ENCODE measurements around the gene ANG.
"Not testable (repeated sequence)": the region's sequence is repeated elsewhere in the genome, so short reads cannot be mapped to it uniquely, and the experiment has no call there.

Gene ANG

DNA sequence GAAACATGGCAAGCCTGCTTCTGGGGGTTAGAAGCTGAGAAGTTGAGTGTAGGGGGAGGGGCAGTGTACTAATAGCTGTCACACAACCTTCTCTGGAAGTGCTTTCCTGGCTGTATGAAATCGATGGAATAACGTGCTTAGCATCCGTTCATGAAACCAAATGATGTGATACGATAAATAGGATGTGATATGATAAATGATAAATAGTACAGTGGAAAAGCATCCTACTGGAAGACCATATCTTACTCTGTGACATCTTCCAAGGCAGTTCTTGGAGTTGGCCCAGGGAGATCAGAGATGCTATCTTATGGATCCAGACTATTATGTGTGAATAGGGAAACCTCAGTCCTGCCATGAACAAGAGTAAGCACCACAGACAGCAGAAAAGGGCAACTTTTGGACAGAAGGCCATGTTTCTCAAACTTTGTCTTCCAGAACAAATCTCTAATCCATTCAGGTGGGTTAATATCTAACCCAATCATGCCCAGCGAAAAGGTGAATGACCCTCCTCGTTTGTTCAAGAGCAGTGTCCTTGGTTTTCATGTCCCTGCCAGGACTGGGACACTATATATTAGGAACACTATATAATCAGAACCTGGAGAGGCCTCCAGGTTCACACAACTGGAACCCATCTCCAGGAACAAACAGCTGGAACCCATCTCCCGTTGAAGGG is at the start of gene ANG:
Gene ANG (plus strand): TSS at position 598 of the 673 bp plus-strand sequence. CDS start 4,801 bp downstream, outside the sequence.
- DNase-seq (ENCODE audit: low read depth, low spot score), result no peak

GRCh38 chr14:20641591-20641990 is 47.0 kb upstream of the ANG start, which contains the start of gene OR6S1:
OR6S1 (minus strand) TSS chr14:20641691; CDS start chr14:20641691, 0 bp downstream.
- no peak for DNase-seq (ENCODE audit: low read depth, low spot score)

- no peak for DNase-seq (ENCODE audit: low read depth, low spot score)
Observed at GRCh38 chr14:20642182-20642581, 46.4 kb upstream of the ANG start.

DNA sequence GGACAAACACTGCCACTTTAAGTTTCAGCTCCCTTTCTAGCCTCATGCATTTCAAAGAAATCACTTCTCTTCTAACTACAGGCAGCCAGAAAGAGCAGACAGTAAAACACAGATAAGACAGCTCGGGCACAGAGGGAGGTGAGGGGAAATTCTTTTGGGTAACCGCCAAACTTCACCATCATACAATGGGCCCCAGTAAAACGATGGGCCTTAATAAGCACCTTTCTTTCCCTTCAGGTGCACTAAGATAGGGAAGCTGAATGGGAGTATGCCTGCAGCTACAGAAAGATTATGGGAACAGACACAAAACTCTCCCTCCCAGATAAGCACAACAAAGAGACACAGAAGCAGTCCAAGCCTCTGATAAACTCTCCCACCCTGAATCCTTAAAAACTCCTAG is 45.8 kb upstream of the ANG start:
- peak; percentile 82 for DNase-seq (ENCODE audit: low read depth, low spot score)

- peak; percentile 37 for DNase-seq (ENCODE audit: low read depth, low spot score)
Observed at GRCh38 chr14:20644520-20644919, 44.0 kb upstream of the ANG start.

GRCh38 chr14:20645481-20645880 is 43.1 kb upstream of the ANG start:
- DNase-seq (ENCODE audit: low read depth, low spot score), result no peak

GRCh38 chr14:20652996-20653975 is 35.3 kb upstream of the ANG start:
- peak; percentile 96 for DNase-seq (ENCODE audit: low read depth, low spot score)

DNA sequence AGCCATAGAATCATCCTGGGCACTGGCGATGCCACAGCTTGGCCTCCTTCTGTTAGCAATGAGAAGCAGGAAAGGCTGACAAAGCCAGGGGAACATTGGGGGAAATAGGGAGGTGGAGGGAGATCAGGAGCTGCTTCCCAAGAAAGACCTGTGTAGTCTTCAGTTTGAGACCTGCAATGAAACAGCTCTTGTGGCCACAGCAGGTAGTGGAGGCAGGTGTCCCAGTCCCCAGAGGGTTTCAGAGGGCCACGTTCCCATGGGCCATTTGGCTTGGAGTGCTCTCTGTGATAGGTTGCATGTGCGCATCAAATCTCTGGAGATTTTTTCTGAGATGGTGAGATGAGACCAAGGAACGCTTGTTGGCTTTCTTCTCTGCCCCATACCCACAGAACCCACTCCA is 32.7 kb upstream of the ANG start:
- DNase-seq (ENCODE audit: low read depth, low spot score), result no peak

GRCh38 chr14:20656274-20656673 is 32.3 kb upstream of the ANG start:
- no peak for DNase-seq (ENCODE audit: low read depth, low spot score)

GRCh38 chr14:20657216-20658211 is 31.1 kb upstream of the ANG start:
- peak; percentile 88 for DNase-seq (ENCODE audit: low read depth, low spot score)

GRCh38 chr14:20658246-20658645 is 30.3 kb upstream of the ANG start:
- no peak for DNase-seq (ENCODE audit: low read depth, low spot score)

DNA sequence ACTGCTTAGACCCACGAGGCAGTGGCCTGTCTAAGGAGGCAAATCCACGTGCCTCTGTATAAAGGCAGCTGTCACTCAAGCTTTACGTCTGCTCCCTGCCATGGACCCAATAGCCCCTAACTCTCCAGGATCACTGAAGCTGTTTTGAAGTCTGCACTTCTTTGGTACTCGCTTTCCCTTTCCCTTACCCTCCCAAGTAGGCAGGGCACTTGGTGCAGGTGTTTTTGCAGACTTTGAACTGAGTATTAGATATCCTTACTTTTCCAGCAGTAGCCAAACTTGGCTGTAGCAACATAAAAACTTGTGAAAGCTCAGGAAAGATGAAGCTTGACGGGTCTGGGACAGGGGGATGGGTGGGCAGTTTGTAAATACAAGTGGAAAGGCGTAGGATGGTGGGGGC is 29.2 kb upstream of the ANG start:
- no peak for DNase-seq (ENCODE audit: low read depth, low spot score)

- no peak for DNase-seq (ENCODE audit: low read depth, low spot score)
Observed at GRCh38 chr14:20659813-20660395, 28.7 kb upstream of the ANG start.

DNA sequence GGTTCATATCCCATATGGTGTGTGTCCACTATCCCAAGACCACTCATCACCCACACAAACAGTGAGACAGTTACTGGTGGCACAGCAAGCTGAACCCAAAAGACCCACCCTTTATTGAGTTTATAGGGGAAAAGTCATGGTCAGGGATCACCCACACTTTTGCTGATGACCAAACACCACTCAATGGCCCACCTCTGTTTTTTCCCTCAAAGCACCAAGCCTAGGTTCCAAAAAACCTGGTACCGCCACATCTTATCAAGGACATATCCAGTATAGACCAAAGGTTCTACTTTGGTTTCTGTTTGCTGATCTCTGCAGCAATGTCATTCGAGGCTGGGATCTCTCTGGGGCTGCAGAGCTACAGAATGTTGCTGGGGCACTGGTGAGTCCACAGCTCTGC is 27.4 kb upstream of the ANG start:
- DNase-seq (ENCODE audit: low read depth, low spot score), result no peak

DNA sequence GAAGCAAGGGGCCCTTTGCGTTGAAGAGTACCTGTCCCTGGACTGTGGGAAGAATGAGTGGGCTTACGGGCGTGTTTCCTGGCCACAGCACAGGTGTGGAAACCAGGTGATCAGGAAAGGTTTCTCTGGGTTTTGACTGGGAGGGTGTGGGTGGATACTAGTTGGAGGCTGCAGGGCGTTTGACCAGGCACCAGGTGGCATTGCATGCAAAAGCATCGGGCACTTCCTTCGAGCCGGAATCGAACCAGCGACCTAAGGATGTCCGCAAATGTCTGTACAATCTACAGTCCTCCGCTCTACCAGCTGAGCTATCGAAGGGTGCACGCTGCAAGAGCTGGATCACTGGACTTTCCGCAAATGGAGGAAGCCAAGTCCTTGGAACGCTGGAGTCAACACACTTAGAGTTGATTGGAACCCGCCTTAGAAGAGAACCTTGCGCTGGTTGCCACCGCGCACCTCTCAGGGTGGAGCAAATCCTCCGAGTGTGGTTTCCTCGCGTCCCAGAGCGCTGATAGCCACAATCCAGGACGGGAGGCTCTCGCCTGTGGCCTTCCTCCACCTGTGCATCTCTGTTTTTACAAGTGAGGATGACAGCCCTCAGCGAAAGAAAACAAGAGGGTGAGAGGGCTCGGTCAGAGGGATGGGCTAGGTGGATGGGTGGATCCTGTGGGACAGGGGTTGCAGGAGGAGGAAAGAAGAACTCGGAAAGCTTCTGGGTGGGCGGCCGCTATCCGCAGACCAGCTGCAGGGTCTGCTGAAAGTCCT is 25.4 kb upstream of the ANG start:
- peak; percentile 95 for DNase-seq (ENCODE audit: low read depth, low spot score)

- DNase-seq (ENCODE audit: low read depth, low spot score), result not testable (repeated sequence)
Observed at GRCh38 chr14:20666400-20666961, 22.1 kb upstream of the ANG start.

GRCh38 chr14:20667957-20668356 is 20.6 kb upstream of the ANG start:
- no peak for DNase-seq (ENCODE audit: low read depth, low spot score)

- no peak for DNase-seq (ENCODE audit: low read depth, low spot score)
Observed at GRCh38 chr14:20668969-20669368, 19.6 kb upstream of the ANG start.

- no peak for DNase-seq (ENCODE audit: low read depth, low spot score)
Observed at GRCh38 chr14:20671597-20672283, 16.8 kb upstream of the ANG start.
